NB4 (cell line): ENCODE data around the gene SGSH.

ENCODE experiments used
- DNase-seq: peaks from one replicate; pipeline ENCODE4 v3.0.0; 2010; ENCODE audit warnings: low read depth
- H3K4me3 ChIP-seq: one replicate; pipeline ENCODE4 v1.5.1; 2011; ENCODE audit warnings: mild to moderate bottlenecking, low read depth, low read length, moderate library complexity
- CTCF ChIP-seq: IDR thresholded peaks from one replicate; pipeline ENCODE4 v1.5.1; 2012; ENCODE audit warnings: low read depth, low read length
- MYC ChIP-seq: IDR thresholded peaks from 2 replicates; pipeline ENCODE4 v1.6.1; 2011; ENCODE audit warnings: low read depth, low read length
- POLR2A ChIP-seq: IDR thresholded peaks from 2 replicates; pipeline ENCODE4 v1.6.1; 2011; ENCODE audit warnings: mild to moderate bottlenecking; ENCODE audit not compliant: insufficient read length; ENCODE audit errors: extremely low read depth
- TF ChIP-seq, protein P1 (sequence below): IDR thresholded peaks from 2 replicates; pipeline ENCODE4 v1.6.1; 2011; ENCODE audit warnings: low read depth, low read length

The SGSH gene

DNA sequence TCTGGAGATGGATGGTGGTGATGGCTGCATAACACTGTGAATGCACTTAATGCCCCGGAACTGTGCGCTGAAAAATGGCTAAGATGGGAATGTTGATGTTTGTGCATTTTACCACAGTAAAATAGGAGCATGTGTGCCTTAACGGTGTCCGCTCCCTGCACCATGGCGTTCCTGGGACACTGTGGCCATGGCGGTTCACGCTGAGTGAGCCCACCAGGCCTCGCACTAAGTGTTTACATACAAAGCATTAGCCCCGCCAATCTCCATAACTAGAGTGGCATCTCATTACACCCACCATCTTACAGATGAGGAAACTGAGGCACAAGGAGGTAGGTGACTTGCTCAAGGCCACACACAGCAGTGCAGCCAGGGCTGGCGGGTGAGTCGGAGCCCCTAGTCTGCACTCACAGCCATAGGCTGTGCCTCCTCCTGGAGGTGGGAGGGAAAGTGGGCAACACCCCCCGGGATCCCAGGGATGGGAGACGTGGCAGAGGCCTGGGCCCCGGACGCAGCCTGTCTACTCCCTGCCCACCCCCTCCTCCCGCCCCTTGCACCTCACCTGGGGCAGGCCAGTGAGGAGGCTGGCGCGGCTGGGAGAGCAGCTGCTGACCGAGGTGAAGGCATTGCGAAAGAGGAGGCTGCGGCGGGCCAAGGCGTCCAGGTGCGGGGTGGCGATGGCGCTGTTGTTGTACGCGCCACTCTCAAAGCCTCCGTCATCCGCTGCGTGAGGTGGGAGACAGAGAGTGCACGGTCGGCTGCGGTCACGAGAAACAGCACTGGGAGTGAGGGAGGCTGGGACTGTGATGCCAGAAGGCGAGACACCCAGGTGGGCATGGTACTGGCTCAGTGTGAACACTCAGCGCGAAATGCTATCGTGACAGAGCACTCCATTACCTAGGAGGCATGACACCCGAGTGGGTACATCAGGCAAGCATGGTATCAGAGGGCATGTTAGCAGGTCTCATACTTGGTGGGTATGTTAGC is 3.4 kb downstream of the SGSH start:
- DNase-seq, result no peak
- no peak for TF ChIP-seq CTCF
- no peak for TF ChIP-seq MYC
- TF ChIP-seq, protein P1, sequence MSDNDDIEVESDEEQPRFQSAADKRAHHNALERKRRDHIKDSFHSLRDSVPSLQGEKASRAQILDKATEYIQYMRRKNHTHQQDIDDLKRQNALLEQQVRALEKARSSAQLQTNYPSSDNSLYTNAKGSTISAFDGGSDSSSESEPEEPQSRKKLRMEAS, result no peak
- no peak for TF ChIP-seq POLR2A
- no peak overlapping the region for H3K4me3 ChIP-seq

DNA sequence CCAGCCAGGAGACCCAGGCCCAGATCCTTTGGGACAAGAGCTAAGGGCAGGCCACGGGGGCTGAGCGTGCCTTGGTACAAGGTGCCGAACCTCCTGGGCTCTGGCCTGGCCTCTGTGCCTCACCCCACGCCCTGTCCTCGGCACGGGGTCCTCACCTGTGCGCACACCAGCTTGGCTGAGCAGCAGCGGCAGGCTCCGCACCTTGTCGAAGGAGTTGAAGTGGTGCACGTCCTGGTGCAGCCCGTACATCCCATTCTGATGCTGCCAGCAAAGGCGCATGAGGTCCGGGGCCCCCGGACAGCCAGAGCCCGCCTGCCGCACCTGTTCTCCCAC is 5.3 kb downstream of the SGSH start:
- TF ChIP-seq MYC (no peak), POLR2A (no peak), CTCF (no peak)
- TF ChIP-seq, protein P1, result no peak
- H3K4me3 ChIP-seq, result no peak overlapping the region
- no peak for DNase-seq

DNA sequence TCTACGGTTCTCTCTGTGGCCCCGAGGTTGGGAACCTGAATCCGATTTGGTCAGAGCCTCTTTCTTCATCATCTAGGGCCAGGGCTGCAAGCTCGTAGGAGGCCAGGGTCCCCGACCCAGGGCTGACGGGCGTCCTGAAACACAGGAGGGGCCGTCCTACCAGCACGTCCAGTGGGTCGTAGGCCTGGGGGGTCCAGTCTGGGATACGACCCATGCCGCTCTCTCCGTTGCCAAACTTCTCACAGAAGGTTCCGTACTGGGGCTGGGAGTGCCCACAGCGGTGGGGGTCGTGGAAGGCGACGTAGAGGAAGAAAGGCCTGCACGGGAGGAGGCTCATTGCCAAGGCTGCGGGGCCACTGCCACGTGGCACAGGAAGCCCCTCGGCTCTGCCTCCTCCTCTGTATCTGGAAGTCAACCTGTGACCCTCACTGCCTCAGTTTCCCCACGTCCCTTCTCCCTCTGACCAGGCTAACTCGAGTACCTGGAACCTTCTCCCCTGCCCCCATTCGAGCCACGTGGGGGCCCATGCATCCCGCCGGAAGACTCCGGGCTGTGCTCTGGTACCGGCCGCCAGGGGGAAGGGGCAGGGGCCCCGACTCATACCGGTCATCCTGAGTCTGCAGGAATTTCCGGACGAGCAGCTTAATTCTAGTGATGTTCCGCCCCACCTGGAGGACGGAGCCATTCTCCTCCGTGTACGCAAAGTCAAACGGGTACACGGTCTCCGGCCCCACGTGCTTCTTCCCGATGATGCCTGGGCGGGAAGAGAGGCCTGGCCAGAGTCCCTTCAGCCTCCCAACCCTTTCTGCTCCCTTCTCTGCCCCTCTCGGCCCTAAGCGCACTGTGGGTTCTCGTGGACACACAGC is 5.9 kb downstream of the SGSH start:
- no peak overlapping the region for H3K4me3 ChIP-seq
- DNase-seq, result no peak
- TF ChIP-seq MYC (no peak), POLR2A (no peak), CTCF (no peak)
- TF ChIP-seq, protein P1, result no peak

GRCh38 chr17:80213643-80213975 is 6.5 kb downstream of the SGSH start:
- DNase-seq, result no peak
- TF ChIP-seq CTCF (no peak), MYC (no peak), POLR2A (no peak)
- TF ChIP-seq, protein P1, result no peak
- no peak overlapping the region for H3K4me3 ChIP-seq

DNA sequence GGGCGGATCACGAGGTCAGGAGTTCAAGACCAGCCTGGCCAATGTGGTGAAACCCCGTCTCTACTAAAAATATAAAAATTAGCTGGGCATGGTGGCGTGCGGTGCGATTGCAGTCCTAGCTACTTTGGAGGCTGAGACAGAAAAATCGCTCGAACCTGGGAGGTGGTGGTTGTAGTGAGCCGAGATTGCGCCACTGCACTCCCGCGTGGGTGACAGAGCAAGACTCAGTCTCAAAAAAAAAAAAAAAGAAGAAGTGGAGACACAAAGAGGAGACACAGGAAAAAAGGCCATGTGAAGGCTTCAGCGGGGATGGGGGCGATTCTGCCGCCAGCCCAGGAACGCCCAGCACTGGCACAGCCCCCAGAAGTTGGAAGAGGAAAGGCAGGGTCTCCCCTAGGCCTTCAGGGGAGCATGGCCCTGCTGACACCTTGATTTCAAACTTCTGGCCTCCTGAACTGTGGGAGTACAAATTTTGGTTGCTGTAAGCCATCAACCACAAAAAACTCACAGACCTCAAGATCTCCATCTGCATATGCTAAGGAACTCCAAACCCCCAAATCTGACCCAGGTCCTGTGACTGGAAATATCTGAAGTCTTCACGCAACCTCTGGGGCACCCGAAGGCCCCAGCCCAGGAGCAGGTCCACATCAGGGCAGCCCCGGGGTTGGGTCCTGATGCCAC is 7.0 kb downstream of the SGSH start:
- TF ChIP-seq POLR2A (no peak), MYC (no peak), CTCF (no peak)
- TF ChIP-seq, protein P1, result no peak
- no peak overlapping the region for H3K4me3 ChIP-seq
- peak; percentile 38 for DNase-seq
